BJ (cell line): Measurements from ENCODE around the gene DAB1. TPM values are rescaled to one million over a fixed set of nuclear protein-coding genes. Genes with fewer than 3 reads are reported as not detected.

ENCODE experiments used
- CTCF ChIA-PET: fragments of 350-600 bp; formaldehyde crosslinking; extraction: SDS; loops from one replicate; lab custom pipeline; 2021; ENCODE audit warnings: antibody characterized with exemption, inconsistent platforms; lab: Yijun Ruan, JAX
- POLR2A ChIA-PET: fragments of 300-600 bp; sonication (Branson Sonifier 250); formaldehyde crosslinking; extraction: SDS; loops from one replicate; lab custom pipeline; 2021; ENCODE audit warnings: antibody characterized with exemption; lab: Charles Lee
- DNase-seq: peaks from one replicate; pipeline ENCODE4 v3.0.0-alpha.2; 2011; ENCODE audit warnings: low read depth
- H3K27me3 ChIP-seq: 2 replicates; pipeline ENCODE4 v1.6.0; 2011; ENCODE audit warnings: low read length; ENCODE audit not compliant: control insufficient read depth, insufficient read depth
- H3K36me3 ChIP-seq: 2 replicates; pipeline ENCODE4 v1.5.1; 2011; ENCODE audit warnings: low read length; ENCODE audit not compliant: control insufficient read depth, insufficient read depth
- H3K4me3 ChIP-seq: 2 replicates; pipeline ENCODE4 v1.5.1; 2011; ENCODE audit warnings: low read depth, mild to moderate bottlenecking, control low read depth, low read length
- CTCF ChIP-seq: IDR thresholded peaks from 2 replicates; pipeline ENCODE4 v1.5.1; 2011; ENCODE audit warnings: low read depth, mild to moderate bottlenecking, control low read depth, inconsistent platforms, low read length, moderate library complexity; ENCODE audit not compliant: insufficient read depth
- polyA plus RNA-seq: library from polyadenylated mRNA; depleted of rRNA; stranded (reverse); fragments of >200 nt; gene quantifications from 2 replicates; pipeline ENCODE4 v1.2.3, GENCODE V29; 2011

The DAB1 gene
- polyA plus RNA-seq, 1 experiment: 0.91 TPM

- no peak for DNase-seq
- ChIA-PET POLR2A (no interaction called here), CTCF (no interaction called here)
- TF ChIP-seq CTCF: no peak
- H3K4me3 ChIP-seq: no peak overlapping the region
- no peaks in the 10 kb centered on the region for H3K36me3 ChIP-seq
- H3K27me3 ChIP-seq: no peaks in the 10 kb centered on the region
These were observed 142.5 kb downstream of the DAB1 start for GRCh38 chr1:57281324-57281723.

DNA sequence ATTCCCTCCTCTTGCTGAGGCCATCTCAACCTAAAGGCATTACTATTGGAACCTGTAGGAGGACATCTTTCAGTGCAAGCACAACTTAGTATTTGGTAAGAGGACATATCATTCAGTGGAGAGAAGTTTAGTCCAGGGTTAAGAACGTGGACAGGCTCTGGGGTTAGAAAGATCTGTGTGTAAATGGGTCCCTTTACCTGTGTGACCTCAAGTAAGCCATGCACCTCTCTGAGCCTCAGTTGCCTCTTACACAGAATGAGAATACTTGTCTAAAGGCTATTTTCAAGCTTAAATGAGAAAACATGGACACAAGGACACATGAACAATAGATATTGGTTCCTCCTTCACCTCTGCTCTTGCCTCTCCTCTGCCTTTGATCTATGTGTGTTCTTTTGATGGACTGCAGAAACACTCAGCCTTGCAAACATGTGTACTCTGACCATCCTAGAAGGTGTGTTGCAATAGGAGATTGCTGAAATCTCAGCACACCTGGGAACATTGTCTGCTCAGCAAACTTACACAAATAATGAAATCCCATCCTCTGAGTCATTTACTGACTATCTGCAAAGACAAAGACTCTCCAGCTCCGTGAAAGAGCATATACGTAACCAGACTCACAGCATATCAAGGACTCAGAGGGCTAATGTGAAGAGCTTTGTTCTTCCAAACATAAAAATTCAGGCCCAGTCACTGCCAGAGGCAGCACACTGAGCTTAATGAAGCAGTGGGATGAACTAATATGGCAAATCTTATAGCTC lies 143.8 kb downstream of the DAB1 start:
- CTCF ChIA-PET: no interaction called here

GRCh38 chr1:57278558-57278957 lies 145.3 kb downstream of the DAB1 start:
- H3K4me3 ChIP-seq: no peak overlapping the region
- no peaks in the 10 kb centered on the region for H3K27me3 ChIP-seq
- DNase-seq: no peak
- ChIA-PET CTCF (interaction anchor here (0.8 kb wide), 1 partner anchor 9 kb away, joined by 3 read pairs; no protein-coding TSS in a partner anchor), POLR2A (no interaction called here)
- no peak for TF ChIP-seq CTCF
- no peaks in the 10 kb centered on the region for H3K36me3 ChIP-seq

More for the DNA sequence above, 143.8 kb downstream of the DAB1 start:
- POLR2A ChIA-PET: no interaction called here
- H3K4me3 ChIP-seq: no peak overlapping the region
- DNase-seq: no peak
- no peaks in the 10 kb centered on the region for H3K36me3 ChIP-seq
- H3K27me3 ChIP-seq: no peaks in the 10 kb centered on the region
- TF ChIP-seq CTCF: no peak

GRCh38 chr1:57277681-57278080 lies 146.2 kb downstream of the DAB1 start:
- H3K4me3 ChIP-seq: no peak overlapping the region
- H3K36me3 ChIP-seq: no peaks in the 10 kb centered on the region
- CTCF ChIA-PET: no interaction called here
- no peaks in the 10 kb centered on the region for H3K27me3 ChIP-seq
- DNase-seq: no peak
- no peak for TF ChIP-seq CTCF
- POLR2A ChIA-PET: no interaction called here

DNA sequence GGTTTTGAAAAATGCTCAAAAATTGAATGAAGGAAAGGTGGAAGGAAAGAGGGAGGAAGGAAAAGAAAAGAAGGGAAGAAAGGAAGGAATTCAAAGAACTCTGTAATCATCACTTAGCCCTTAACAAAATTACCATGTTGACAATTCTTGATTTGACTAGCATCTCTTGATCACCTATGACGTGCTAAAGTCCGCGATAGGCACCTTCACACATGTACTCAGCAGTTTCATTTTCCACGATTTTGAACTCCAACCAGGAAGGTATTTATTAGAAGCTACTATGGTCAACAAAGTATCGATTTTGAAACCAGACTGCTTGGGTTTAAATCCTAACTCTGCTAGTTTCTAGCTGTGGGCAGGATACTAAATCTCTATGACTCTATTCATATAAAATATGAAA lies 146.9 kb downstream of the DAB1 start:
- H3K27me3 ChIP-seq: no peaks in the 10 kb centered on the region
- no peak for DNase-seq
- H3K4me3 ChIP-seq: no peak overlapping the region
- TF ChIP-seq CTCF: no peak
- ChIA-PET POLR2A (no interaction called here), CTCF (no interaction called here)
- no peaks in the 10 kb centered on the region for H3K36me3 ChIP-seq
